CD4-positive, alpha-beta T cell treated with Interleukin-6 at 100 ng/mL for 8 hours (primary cell): ENCODE measurements around the gene CACNA1B.

Experiments
- DNase-seq: peaks from one replicate; pipeline ENCODE4 v3.0.0-alpha.2; 2020; ENCODE audit warnings: mixed read lengths, low spot score

Gene CACNA1B

DNA sequence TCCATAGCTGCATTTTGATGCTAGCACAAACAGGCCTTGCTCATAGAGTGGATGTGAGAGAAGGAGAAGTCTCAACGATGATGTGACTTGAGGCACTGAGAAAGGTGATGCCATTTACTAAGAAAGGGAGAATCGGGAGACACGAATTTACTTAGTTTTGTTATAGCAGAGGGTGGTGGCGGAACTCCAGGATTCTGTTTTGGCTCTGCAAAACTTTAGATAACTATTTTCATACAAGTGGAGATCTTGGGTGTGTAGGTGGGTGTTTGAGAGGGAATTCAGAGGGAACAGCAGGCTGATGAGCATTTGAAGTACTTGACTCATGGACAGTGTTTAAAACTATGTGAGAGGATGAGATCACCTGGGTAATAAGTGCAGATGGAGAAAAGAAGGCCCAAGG lies 43.2 kb downstream of the CACNA1B start:
- no peak for DNase-seq

DNA sequence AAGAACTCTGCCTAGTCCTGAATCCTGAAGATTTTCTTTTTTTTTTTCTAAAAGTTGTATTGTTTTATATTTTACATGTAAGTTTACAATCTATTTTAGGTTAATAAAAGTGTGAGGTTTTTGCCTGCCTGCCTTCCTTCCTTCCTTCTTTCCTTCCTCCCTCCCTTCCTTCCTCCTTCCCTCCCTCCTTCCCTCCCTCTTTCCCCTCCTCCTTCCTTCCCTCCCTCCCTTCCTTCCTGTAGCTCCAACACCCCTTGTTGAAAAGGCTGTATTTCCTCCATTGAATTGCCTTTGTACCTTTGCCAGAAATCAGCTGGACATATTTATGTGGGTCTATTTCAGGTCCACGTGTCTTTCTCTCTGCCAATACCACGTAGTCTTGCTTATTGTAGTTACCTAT lies 46.6 kb downstream of the CACNA1B start:
- no peak for DNase-seq

DNA sequence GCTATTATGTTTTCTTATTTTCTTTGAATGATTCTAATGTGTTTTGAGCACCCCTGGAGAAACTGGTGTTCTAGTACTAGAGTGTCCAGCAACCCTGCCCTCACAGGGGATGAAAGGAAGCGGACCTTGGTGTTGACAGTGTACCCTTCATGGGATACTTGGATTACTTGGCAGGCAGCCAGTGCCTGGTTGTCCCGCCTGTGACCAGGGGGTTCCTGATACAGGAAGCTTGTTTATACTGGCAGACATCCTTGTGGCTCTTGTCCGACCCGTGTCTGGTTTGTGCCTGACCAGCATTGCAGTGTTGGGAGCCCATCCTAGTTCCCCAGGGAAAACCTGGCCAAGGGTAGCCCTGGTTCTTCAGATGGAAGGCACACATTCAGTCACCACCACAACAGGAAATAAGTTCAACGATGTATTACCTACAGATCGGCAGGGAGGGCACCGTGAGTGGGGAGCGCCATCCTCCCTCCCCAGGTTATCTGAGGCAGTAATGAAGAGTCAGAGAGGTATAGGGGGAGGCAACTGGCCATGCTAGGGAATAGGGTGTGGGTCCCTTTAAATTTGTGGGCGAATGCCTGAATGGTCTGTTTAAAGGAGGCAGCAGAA lies 47.3 kb downstream of the CACNA1B start:
- DNase-seq, result no peak

DNA sequence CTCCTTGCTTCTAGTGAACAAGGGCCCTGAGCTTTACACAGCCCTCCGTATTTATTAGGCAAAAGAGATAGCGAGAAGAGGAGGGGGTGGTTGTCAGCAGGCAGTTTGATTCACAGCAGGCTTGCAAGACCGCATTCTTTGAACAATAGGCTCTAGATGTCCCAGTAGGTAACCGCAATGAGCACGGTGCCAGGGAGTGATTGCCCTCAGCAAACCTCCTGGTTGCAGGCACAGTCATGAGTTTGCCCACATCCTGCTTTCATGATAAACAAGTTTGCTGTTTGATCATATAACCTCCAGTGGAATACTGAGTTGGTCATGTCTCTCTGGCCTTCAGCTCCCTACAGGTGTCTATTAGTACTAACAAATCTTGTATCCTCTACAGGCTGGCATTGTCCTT lies 66.1 kb downstream of the CACNA1B start:
- no peak for DNase-seq

DNA sequence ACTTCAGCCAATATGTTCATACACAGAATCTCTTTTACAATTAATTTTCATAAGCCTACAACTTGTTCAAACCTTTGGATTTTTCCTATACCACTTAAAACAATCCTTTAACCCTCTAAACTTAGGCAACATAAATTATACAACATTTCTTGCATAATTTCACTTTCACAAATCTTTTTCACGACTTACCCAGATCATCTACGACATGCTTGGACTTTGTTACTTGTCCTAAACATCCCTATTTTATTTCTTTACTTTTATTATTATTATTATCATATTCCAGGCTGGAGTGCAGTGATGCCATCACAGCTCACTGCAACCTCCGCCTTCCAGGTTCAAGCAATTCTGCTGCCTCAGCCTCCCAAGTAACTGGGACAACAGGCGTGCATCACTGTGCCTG lies 68.0 kb downstream of the CACNA1B start:
- no peak for DNase-seq

DNA sequence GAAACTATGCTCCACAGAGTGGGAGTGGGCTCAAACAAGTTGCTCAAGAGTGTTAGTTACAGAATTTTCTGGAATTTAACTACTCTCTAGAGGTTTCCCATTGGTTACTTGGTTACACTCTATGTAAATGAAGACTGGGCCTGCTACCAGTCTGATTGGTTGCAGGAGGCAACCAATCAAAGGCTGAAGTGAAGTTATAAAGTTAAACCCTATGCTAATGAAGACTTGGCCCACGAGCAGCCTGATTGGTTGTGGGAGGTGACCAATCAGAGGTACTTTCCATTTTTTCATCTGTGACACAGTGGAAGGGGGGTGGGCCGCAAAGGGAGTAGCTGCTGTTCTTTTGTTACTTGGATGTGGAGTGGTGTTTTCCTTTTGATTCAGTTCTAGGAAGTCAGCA lies 69.4 kb downstream of the CACNA1B start:
- DNase-seq, result no peak

DNA sequence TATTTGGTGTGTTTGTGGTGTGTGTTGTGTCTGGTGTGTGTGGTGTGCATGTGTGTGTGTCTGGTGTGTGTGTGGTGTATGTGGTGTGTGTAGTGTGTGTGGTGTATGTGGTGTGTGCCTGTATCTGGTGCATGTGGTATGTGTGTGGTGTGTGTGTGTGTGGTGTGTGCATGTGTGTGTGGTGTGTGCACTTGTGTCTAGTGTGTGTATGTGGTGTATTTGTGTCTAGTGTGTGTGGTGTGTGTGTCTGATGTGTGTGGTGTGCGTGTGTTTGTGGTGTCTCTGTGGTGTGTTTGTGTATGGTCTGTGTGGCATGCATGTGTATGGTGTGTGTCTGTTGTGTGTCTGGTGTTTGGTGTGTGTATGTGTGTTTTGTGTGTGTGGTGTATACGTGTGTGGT lies 71.1 kb downstream of the CACNA1B start:
- no peak for DNase-seq

DNA sequence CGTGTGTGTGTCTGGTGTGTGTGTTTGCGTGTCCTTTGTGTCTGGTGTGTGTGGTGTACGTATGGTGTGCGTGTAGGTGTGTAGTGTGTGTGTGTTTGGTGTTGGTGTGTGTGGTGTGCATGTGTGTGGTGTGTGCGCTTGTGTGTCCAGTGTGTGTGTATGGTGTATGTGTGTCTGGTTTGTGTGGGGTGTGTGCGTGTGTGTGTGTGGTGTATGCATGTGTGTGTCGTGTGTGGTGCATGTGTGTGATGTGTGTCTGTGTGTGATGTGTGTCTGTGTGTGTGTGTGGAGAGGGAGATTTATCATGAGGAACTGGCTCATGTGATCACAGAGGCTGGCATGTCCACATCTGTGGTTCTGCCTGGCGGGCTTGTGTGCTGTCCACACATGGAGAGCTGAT lies 71.7 kb downstream of the CACNA1B start:
- no peak for DNase-seq

DNA sequence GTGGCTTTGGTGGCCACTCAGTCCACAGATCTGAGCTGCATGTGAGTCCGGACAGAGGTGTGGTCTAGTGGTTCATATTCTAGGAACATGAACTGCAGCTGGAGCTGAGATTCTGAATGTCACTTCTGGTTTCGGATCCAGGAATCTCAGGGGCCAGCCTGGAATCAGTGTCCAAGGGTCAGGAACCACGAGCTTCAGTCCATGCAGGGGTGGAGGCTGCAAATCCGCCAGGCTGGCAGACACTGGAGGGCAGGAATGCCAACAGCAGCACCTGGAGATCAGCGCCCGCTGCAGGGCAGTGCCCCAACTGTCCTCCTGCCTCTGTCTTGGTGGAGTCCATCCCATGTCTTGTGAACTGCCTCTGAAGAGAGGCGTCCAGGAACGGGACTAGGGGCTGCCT lies 73.5 kb downstream of the CACNA1B start:
- DNase-seq, result no peak

DNA sequence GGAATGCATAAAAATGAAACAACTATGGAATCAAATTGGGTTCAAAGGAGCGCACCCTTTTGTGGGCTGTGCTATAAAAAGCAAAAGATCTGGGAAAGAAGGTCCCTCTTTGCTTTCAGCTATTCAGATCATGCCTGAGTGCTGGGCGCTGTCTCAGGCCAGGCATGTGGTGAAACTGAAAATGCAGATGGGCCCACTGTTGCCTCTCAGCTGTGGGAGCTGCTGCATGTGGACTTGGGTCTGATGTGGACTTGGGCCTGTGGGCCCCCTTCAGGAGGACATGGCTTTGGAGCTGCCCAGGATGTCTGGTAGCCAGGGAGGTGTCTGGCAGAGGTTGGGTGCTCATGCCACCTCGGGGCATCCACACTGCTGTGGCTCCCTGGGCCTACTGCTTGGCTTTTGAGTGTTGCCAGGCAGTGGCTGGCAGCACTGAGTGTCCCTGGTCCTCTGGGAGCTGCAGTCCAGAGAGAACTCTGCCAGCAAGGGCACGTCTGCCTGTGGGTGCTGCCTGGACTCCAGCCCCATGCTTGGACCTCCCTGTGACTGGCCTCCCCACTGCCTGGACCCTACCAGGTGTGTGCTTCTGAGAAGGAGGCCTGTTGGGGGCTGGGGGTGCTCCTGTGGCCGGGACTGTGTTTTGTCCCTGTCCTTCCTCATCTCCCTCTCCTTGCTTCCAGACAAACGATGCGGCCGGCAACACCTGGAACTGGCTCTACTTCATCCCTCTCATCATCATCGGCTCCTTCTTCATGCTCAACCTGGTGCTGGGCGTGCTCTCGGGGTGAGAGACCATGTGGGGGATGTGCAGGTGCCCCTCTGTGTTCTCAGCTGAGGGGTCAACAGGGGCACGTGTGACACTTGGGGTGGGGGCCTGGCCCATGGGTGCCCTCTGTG lies 74.3 kb downstream of the CACNA1B start:
- DNase-seq, result no peak

DNA sequence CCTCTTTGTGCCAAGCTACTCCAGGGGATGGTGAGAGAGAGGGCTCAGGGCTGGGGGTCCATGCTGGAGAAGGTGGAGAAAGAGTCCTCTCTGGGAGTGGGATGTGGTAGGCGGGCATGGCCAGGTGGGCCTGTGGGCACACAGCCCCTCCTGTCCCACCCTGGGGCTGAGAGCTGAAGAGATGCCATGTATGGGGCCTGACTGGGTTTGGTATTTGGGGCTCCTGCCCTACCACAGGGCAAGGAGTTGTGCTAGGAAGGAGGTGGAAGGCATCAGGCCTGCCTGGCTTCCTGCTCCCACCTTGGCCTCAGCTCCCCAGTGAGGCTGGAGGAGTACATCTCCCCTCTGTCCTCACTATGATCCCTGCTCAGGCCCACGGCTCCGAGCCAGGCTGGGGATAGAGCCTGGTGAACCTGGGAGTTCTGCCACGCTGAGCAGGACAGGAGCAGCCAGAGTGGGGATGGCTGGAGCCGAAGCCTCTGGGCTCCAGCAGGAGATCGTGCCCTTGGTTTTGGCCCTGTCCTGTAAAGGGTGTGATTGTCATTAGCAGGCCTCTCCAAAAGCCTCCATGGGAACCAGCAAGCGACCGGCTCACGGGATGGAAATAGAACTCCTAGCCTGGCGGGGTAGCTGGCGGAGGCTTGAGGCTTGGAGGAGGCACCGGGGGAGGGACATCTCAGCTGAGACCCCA lies 75.5 kb downstream of the CACNA1B start:
- DNase-seq, result no peak

DNA sequence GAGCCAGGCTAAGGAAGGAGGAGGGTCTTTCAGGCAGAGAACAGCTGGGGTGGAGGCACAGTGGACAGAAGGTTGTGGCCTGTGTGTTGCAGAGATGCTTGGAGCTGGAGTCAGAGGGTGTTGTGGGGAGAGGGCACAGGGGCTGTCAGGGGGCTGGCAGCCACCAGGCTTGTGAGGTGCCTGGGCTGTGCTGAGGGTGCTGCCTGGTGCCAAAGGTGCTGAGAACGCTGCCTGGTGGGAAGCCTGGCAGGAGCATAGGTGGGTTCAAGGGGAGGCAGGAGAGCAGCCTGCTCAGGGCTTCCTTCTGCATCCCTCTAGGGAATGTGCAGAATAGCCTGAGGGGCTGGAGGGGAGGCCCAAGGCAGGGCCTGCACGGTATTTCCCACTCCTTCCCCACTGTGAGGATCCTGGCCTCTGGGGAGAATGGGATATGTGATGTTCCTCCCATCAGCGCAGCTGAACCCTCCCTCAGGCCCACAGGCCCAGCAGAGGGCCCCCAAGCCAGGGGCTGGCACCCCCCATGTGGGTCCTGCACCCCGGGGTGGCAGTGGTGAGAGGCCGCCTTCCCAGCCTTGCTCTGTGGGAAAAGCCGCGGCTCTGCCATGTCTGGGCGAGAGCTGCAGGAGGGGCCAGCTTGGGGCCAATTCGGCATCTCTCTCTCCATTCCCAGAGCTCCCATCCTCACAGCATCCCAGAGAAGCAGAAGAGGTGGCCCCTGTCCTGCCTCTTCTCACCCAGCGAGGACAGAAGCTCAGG lies 76.3 kb downstream of the CACNA1B start:
- DNase-seq, result no peak

DNA sequence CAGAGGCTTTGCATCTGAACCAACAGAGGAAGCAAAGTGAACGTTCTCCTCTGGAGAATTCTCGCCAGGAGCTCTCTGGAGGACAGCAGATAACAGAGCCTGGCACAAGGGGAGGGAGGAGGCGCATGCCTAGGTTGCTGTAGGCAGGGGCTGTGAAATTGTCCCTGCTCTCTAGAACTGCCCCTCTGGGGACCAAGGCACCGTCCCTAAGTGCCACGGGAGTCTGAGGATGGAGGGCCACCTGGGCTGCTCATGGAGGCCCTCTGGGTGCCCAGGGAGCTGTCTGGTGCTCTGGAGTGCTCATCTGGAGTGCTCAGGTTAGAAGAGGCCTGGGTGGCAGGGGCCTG lies 77.6 kb downstream of the CACNA1B start:
- DNase-seq, result no peak

DNA sequence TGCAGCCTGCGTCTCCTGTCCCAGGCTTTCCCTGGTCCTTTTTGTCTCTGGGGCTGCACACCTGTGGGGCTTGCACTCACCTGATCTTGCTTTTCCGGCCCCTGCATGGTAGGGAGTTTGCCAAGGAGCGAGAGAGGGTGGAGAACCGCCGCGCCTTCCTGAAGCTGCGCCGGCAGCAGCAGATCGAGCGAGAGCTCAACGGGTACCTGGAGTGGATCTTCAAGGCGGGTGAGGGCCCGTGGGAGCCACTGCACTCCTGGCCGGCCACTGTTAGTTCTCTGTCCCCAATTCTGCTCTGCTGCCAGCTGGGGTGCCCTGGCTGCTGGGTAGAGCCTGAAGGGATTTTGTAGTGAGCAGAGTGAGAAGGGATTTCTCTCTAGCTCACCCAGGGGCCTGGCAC lies 78.0 kb downstream of the CACNA1B start:
- DNase-seq, result no peak

DNA sequence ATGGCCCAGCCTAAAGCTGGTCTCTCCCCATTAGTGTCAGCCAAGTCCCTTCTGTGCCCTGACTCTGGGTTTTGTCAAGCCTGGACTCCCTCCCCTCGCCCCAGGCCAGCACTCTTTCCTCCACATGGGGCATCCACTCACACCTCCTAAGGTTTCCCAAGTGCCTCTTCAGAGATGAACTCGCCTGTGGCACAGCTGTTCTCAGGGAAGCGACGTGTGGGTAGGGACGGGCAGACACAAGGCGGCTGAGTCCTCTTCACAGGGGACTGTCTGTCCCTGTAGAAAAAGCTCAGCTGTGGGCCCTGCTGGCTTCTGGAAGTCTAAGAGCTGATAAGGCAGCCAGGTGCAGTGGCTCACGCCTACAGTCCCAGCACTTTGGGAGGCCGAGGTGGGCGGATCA lies 78.5 kb downstream of the CACNA1B start:
- no peak for DNase-seq

DNA sequence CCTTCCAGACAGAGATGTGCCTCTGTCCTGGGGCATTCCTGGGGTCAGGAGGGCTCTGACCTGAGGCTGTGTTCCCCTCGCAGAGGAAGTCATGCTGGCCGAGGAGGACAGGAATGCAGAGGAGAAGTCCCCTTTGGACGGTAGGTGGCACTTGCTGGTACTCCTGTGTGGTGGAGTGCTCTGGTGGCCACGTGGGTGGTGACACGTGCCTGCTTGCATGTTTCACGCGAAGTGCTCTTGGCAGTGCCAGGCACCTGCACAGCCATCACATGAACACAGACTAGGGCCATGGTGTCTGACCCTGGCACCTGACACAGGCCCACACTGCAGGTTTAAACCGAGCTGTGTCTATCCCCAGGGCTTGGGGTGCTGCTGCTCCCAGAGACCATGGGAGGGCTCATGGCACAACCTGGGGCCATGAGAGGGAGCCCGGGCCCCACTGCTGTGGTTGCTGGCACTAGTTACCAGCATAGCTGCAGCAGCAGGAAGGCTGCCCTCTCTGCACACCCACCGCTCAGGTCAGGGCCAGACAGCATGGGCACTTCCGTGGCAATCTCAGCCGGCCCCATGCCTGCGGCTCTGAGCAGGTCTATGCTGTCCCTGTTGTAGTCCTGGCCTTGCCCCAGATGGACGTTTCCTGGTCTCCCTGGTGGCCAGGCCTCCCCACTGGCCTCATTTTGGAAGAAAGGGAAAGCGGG lies 79.3 kb downstream of the CACNA1B start:
- DNase-seq, result no peak

DNA sequence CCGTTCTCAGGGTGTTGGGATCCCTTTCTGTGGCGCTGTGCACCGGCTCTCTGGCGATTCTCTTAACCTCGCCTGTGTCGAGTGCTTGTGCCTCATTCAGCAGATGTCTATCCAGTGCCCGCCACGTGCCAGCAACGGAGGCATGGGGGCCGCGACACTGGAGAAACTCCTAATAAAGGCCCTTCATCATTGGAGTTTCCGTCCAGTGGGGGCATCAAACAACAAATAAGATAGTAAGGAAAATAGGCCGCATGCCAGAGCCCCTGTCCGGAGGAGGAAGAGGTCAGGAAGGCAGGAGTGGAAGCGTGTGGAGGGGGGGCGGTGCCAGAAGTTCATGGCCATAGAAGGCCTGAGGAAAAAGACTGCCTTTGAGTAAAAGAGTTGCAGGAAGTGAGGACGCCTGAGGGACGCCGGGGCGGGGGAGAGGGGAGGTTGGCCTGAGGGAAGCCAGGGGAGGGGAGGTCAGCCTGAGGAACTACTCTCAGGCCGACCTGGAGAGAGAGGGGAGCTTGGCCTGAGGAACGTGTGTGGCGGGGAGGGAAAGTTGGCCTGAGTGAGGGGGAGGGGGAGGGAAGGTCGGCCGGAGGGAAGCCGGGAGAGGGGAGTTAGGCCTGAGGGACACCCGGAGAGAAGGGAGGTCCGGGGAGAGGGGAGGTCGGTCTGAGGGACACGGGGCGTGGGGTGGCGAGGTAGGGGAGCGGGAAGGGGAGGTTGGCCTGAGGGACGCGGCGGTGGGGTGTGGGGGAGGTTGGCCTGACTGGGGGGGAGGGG lies 82.2 kb downstream of the CACNA1B start:
- no peak for DNase-seq

DNA sequence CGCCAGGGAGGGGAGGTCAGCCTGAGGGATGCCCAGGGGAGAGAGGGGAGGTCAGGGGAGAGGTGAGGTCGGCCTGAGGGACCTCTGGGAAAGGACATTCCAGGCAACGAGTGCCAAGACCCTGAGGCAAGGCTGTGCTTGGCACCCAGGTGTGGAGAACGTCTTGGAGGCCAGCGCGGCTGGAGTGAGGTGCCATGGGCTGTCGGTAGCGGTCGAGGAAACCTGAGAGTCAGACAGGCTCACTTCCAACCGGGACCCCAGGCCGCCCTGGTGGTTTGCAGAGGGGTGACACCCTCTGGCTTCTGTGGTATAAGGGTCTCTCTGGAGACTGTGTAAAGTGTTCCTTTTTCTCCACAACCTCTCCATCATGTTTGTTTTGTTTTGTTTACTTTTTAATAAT lies 82.9 kb downstream of the CACNA1B start:
- DNase-seq, result no peak

DNA sequence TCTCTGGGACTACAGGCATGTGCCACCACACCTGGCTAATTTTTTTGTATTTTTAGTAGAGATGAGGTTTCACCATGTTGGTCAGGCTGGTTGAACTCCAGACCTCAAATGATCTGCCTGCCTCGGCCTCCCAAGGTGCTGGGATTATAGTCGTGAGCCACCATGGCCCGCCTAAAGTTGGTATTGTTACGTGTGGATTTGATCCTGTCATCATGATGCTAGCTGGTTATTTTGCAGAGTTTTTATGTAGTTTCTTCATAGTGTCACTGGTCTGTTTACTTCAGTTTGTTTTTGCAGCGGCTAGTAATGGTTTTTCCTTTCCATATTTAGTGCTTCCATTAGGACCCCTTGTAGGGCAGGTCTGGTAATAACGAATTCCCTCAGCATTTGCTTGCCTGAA lies 85.9 kb downstream of the CACNA1B start:
- DNase-seq, result no peak

DNA sequence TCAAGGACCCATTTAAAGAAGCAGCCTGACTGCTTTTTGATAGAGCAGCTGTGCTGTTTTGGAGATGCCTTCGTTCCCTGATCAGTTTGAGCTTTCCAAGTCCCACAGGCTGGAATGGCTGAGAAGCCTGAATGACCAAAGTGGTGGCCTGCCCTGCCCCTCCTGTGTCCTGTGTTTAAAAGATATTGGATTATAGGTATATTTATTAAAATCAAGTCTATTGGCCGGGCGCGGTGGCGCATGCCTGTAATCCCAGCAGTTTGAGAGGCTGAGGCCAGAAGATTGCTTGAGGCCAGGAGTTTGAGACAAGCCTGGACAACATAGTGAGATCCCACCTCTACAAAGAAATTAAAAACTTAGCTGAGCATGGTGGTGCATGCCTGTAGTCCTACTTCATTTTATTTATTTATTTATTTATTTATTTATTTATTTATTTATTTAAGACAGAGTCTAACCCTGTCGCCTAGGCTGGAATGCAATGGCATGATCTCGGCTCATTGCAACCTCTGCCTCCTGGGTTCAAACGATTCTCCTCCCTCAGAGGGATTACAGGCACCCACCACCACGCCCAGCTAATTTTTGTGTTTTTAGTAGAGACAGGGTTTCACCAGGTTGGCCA lies 87.7 kb downstream of the CACNA1B start:
- no peak for DNase-seq
